CD4-positive, alpha-beta T cell (primary cell): Measurements from ENCODE around the gene MUC6. TPM values are rescaled to one million over a fixed set of nuclear protein-coding genes. Genes with fewer than 3 reads are reported as not detected.

Source experiments
- ATAC-seq: fragments of 200-7000 bp; cut with Tn5 transposase; one replicate; pipeline ENCODE4 v1.10.0; 2022; ENCODE audit warnings: mild to moderate bottlenecking; ENCODE audit not compliant: poor library complexity
- CTCF ChIA-PET: fragments of 350-600 bp; sonication (Branson Sonifier 250); formaldehyde crosslinking; loops from one replicate; lab custom pipeline; 2021; ENCODE audit warnings: antibody characterized with exemption, inconsistent platforms; lab: Charles Lee
- POLR2A ChIA-PET: fragments of 350-600 bp; sonication (Branson Sonifier 250); formaldehyde crosslinking; loops from one replicate; lab custom pipeline; 2021; ENCODE audit warnings: antibody characterized with exemption, inconsistent platforms; lab: Charles Lee
- DNase-seq, 14 experiments: peaks; one replicate each; pipeline ENCODE4 v3.0.0-alpha.2; 2013 to 2020; ENCODE audit warnings: mixed read lengths in 2 of 14
- H3K27ac ChIP-seq, 2 donors: one replicate each; pipeline versions ENCODE4 v1.5.1 to v1.7.0; 2013; ENCODE audit warnings: low read length in 2 of 2, low read depth in 1 of 2, mild to moderate bottlenecking in 1 of 2
- H3K27me3 ChIP-seq, 2 experiments: 1 replicate in 1 of 2; 2 replicates in 1 of 2; pipeline versions ENCODE4 v1.6.1 to v1.7.0; 2013; ENCODE audit warnings: low read length in 2 of 2, control low read depth in 1 of 2, mild to moderate bottlenecking in 1 of 2, moderate library complexity in 1 of 2; ENCODE audit not compliant: insufficient read depth in 2 of 2, control insufficient read depth in 1 of 2
- H3K36me3 ChIP-seq: one replicate; pipeline ENCODE4 v1.6.1; 2013; ENCODE audit warnings: low read length, control low read depth; ENCODE audit not compliant: insufficient read depth
- H3K4me1 ChIP-seq: one replicate; pipeline ENCODE4 v1.6.1; 2013; ENCODE audit warnings: low read length, control low read depth; ENCODE audit not compliant: insufficient read depth
- H3K4me3 ChIP-seq: one replicate; pipeline ENCODE4 v1.5.1; 2013; ENCODE audit warnings: mild to moderate bottlenecking, low read length, moderate library complexity
- H3K9me3 ChIP-seq, 2 experiments: 1 replicate in 1 of 2; 2 replicates in 1 of 2; pipeline versions ENCODE4 v1.6.1 to v1.7.0; 2013; ENCODE audit warnings: low read length in 2 of 2, mild to moderate bottlenecking in 2 of 2, control low read depth in 1 of 2, moderate library complexity in 1 of 2; ENCODE audit not compliant: control insufficient read depth in 1 of 2, insufficient read depth in 1 of 2
- H3K27ac Mint-ChIP-seq: one replicate; pipeline ENCODE4 v1.8.0; 2020; ENCODE audit warnings: mixed read lengths
- H3K27me3 Mint-ChIP-seq: one replicate; pipeline ENCODE4 v1.8.0; 2021; ENCODE audit warnings: mixed read lengths
- H3K36me3 Mint-ChIP-seq: one replicate; pipeline ENCODE4 v1.8.0; 2021; ENCODE audit warnings: low read depth, mixed read lengths
- H3K4me1 Mint-ChIP-seq: one replicate; pipeline ENCODE4 v1.8.0; 2021; ENCODE audit warnings: low read depth, mixed read lengths
- H3K4me3 Mint-ChIP-seq: one replicate; pipeline ENCODE4 v1.8.0; 2020; ENCODE audit warnings: mild to moderate bottlenecking, mixed read lengths
- H3K9me3 Mint-ChIP-seq: one replicate; pipeline ENCODE4 v1.8.0; 2020; ENCODE audit warnings: mixed read lengths
- CTCF ChIP-seq: fragments of 200-600 bp; IDR thresholded peaks from one replicate; pipeline ENCODE4 v1.8.0; 2022; ENCODE audit warnings: antibody characterized with exemption, mild to moderate bottlenecking
- intact Hi-C, 2 experiments: fragments of 100-400 bp; cut with DNase I in 1 of 2; cut with micrococcal nuclease in 1 of 2; formaldehyde crosslinking; loops; one replicate each; pipeline versions ENCODE4 v1.15.1 to v1.9.0; 2023 to 2025; cut with DNase I, micrococcal nuclease
- total RNA-seq, 174 experiments: library from RNA in 2 of 174; stranded (reverse) in 2 of 174; gene quantifications; one replicate each; pipeline ENCODE4 v1.2.3 and lab custom pipeline; 2021 to 2026

MUC6 gene
- total RNA-seq, 2 experiments from 2014 or later: not detected

GRCh38 chr11:1013631-1013935 is 22.9 kb downstream of the MUC6 start:
- peaks cover 0 to 6% of the 10 kb centered on the region in 2 experiments for H3K9me3 ChIP-seq
- ChIA-PET POLR2A (no interaction called here), CTCF (no interaction called here)
- ATAC-seq: no peak
- no peak for TF ChIP-seq CTCF
- intact Hi-C loops: no loop called here
- no peak overlapping the region for H3K4me3 ChIP-seq
- Mint-ChIP-seq H3K4me1 (peaks cover 20% of the 10 kb centered on the region), H3K27ac (no peak overlapping the region), H3K9me3 (no peaks in the 10 kb centered on the region), H3K4me3 (no peak overlapping the region), H3K36me3 (peaks cover 28% of the 10 kb centered on the region), H3K27me3 (no peaks in the 10 kb centered on the region)
- peaks cover 11% of the 10 kb centered on the region for H3K4me1 ChIP-seq
- H3K36me3 ChIP-seq: peaks cover 29% of the 10 kb centered on the region
- DNase-seq: no peak
- H3K27me3 ChIP-seq: no peaks in the 10 kb centered on the region
- H3K27ac ChIP-seq: no peak overlapping the region

GRCh38 chr11:1012740-1013630 is 23.5 kb downstream of the MUC6 start:
- ChIA-PET CTCF (no interaction called here), POLR2A (no interaction called here)
- DNase-seq: no peak
- H3K27ac ChIP-seq: no peak overlapping the region
- H3K27me3 ChIP-seq: no peaks in the 10 kb centered on the region
- no peak overlapping the region for H3K27ac Mint-ChIP-seq
- no peak overlapping the region for H3K4me3 ChIP-seq
- H3K36me3 ChIP-seq: peaks cover 35% of the 10 kb centered on the region
- peaks cover 31% of the 10 kb centered on the region for H3K36me3 Mint-ChIP-seq
- ATAC-seq: no peak
- TF ChIP-seq CTCF: no peak
- peaks cover 0 to 6% of the 10 kb centered on the region in 2 experiments for H3K9me3 ChIP-seq
- no peaks in the 10 kb centered on the region for H3K9me3 Mint-ChIP-seq
- H3K27me3 Mint-ChIP-seq: no peaks in the 10 kb centered on the region
- peaks cover 11% of the 10 kb centered on the region for H3K4me1 ChIP-seq
- intact Hi-C loops: no loop called here
- H3K4me3 Mint-ChIP-seq: no peak overlapping the region
- peaks cover 17% of the 10 kb centered on the region for H3K4me1 Mint-ChIP-seq

GRCh38 chr11:1012291-1012690 is 24.2 kb downstream of the MUC6 start:
- Histone ChIP-seq H3K27me3 (no peaks in the 10 kb centered on the region), H3K9me3 (no peaks in the 10 kb centered on the region), H3K27ac (no peak overlapping the region), H3K4me3 (no peak overlapping the region), H3K4me1 (peaks cover 7% of the 10 kb centered on the region), H3K36me3 (peaks cover 42% of the 10 kb centered on the region)
- Mint-ChIP-seq H3K4me1 (peaks cover 10% of the 10 kb centered on the region), H3K4me3 (no peak overlapping the region), H3K9me3 (no peaks in the 10 kb centered on the region), H3K36me3 (peaks cover 38% of the 10 kb centered on the region), H3K27me3 (no peaks in the 10 kb centered on the region), H3K27ac (no peak overlapping the region)
- TF ChIP-seq CTCF: no peak
- ChIA-PET POLR2A (no interaction called here), CTCF (no interaction called here)
- ATAC-seq (no peak), DNase-seq (no peak)
- intact Hi-C loops: no loop called here
